A549 (cell line): ENCODE data around the gene ARHGAP20. TPM values are rescaled to one million over a fixed set of nuclear protein-coding genes. Genes with fewer than 3 reads are reported as not detected.

Experiments used
- ATAC-seq, 2 experiments: fragments of 200-7000 bp in 1 of 2; fragments of >200 bp in 1 of 2; cut with Nextera tagmentation in 1 of 2; cut with Tn5 transposase in 1 of 2; 3 replicates each; pipeline versions ENCODE4 v1.8.0 to v1.9.1; 2018 to 2020; ENCODE audit warnings: mild to moderate bottlenecking in 1 of 2, moderate library complexity in 1 of 2
- CTCF ChIA-PET: fragments of 300-600 bp; sonication (Branson Sonifier 250); formaldehyde crosslinking; extraction: SDS; loops from one replicate; lab custom pipeline; 2021; ENCODE audit warnings: antibody characterized with exemption, inconsistent platforms; lab: Yijun Ruan, JAX
- POLR2A ChIA-PET: fragments of 350-600 bp; formaldehyde crosslinking; extraction: SDS; loops from one replicate; lab custom pipeline; 2021; ENCODE audit warnings: antibody characterized with exemption, inconsistent platforms; lab: Yijun Ruan, JAX
- DNase-seq, 2 experiments: peaks; one replicate each; pipeline versions ENCODE4 v3.0.0 to v3.0.0-alpha.2; 2011 to 2016; ENCODE audit warnings: low read depth in 1 of 2, low spot score in 1 of 2
- FAIRE-seq: peaks from 2 replicates; lab custom pipeline; 2011; peaks lifted over from hg19 to GRCh38; lab: Jason Lieb, UNC
- H3K27ac ChIP-seq, 2 experiments: fragments of >200 bp; sonication (Bioruptor Twin); formaldehyde crosslinking; 3 replicates each; pipeline ENCODE4 v1.5.1; 2016 to 2017
- H3K4me1 ChIP-seq: fragments of >200 bp; sonication (Bioruptor Twin); formaldehyde crosslinking; 3 replicates; pipeline ENCODE4 v1.6.1; 2016
- H3K4me2 ChIP-seq: fragments of >200 bp; sonication (Bioruptor Twin); formaldehyde crosslinking; 3 replicates; pipeline ENCODE4 v1.6.1; 2016
- H3K4me3 ChIP-seq: fragments of >200 bp; sonication (Bioruptor Twin); formaldehyde crosslinking; 3 replicates; pipeline ENCODE4 v1.5.1; 2016
- H3K9me3 ChIP-seq: fragments of >200 bp; sonication (Bioruptor Twin); formaldehyde crosslinking; 3 replicates; pipeline ENCODE4 v1.6.1; 2016
- CTCF ChIP-seq: fragments of >200 bp; sonication (Bioruptor Twin); formaldehyde crosslinking; IDR thresholded peaks from 3 replicates; pipeline ENCODE4 v1.5.1; 2016
- EHMT2 ChIP-seq: fragments of 200-600 bp; sonication (generic); IDR thresholded peaks from 2 replicates; pipeline ENCODE4 v1.6.1; 2016; ENCODE audit warnings: antibody characterized with exemption, low read depth, mild to moderate bottlenecking, moderate library complexity
- ELK1 ChIP-seq: fragments of 150-350 bp; IDR thresholded peaks from 2 replicates; pipeline ENCODE4 v1.6.1; 2014; ENCODE audit warnings: low read depth, mild to moderate bottlenecking, low read length
- ESRRA ChIP-seq: fragments of 150-350 bp; IDR thresholded peaks from 2 replicates; pipeline ENCODE4 v1.6.1; 2014; ENCODE audit warnings: mild to moderate bottlenecking, low read length, borderline replicate concordance
- HDAC2 ChIP-seq: fragments of 200-600 bp; sonication (generic); IDR thresholded peaks from 2 replicates; pipeline ENCODE4 v1.6.1; 2016
- HMGXB4 ChIP-seq: fragments of 250-450 bp; sonication (Bioruptor Pico); IDR thresholded peaks from 2 replicates; pipeline ENCODE4 v1.5.0; 2021; ENCODE audit warnings: mild to moderate bottlenecking, moderate library complexity, borderline replicate concordance
- HOXA7 ChIP-seq: fragments of 250-450 bp; sonication (Bioruptor Pico); IDR thresholded peaks from 2 replicates; pipeline ENCODE4 v1.5.0; 2020; ENCODE audit warnings: mild to moderate bottlenecking, moderate library complexity
- KDM1A ChIP-seq: fragments of 200-600 bp; sonication (generic); IDR thresholded peaks from 2 replicates; pipeline ENCODE4 v1.6.1; 2016; ENCODE audit warnings: low read depth, mild to moderate bottlenecking
- KDM5A ChIP-seq: fragments of 200-600 bp; sonication (generic); IDR thresholded peaks from 2 replicates; pipeline ENCODE4 v1.6.1; 2016; ENCODE audit warnings: antibody characterized with exemption, mild to moderate bottlenecking
- MAFK ChIP-seq: fragments of 450-650 bp; IDR thresholded peaks from 2 replicates; pipeline ENCODE4 v1.6.1; 2014; ENCODE audit not compliant: partially characterized antibody
- PHF8 ChIP-seq: fragments of 200-600 bp; sonication (generic); IDR thresholded peaks from 2 replicates; pipeline ENCODE4 v1.6.1; 2016; ENCODE audit warnings: low read depth, mild to moderate bottlenecking, antibody characterized with exemption, moderate library complexity, borderline replicate concordance
- REST ChIP-seq: fragments of 200-600 bp; sonication (generic); IDR thresholded peaks from 2 replicates; pipeline ENCODE4 v1.6.1; 2016; ENCODE audit warnings: antibody characterized with exemption, mild to moderate bottlenecking, moderate library complexity
- RFX5 ChIP-seq: fragments of 450-650 bp; IDR thresholded peaks from 2 replicates; pipeline ENCODE4 v1.7.1; 2014; ENCODE audit warnings: antibody characterized with exemption, mild to moderate bottlenecking, moderate library complexity
- RNF2 ChIP-seq: fragments of 200-600 bp; sonication (generic); IDR thresholded peaks from 2 replicates; pipeline ENCODE4 v1.6.1; 2016; ENCODE audit warnings: low read depth, mild to moderate bottlenecking, antibody characterized with exemption, moderate library complexity, borderline replicate concordance
- SMC3 ChIP-seq: fragments of >200 bp; sonication (Bioruptor Twin); formaldehyde crosslinking; IDR thresholded peaks from 3 replicates; pipeline ENCODE4 v1.6.1; 2018; ENCODE audit warnings: inconsistent platforms
- TP53 ChIP-seq: fragments of 250-450 bp; sonication (Bioruptor Pico); IDR thresholded peaks from 2 replicates; pipeline ENCODE4 v1.5.0; 2021; ENCODE audit warnings: mild to moderate bottlenecking, moderate library complexity
- USF2 ChIP-seq: fragments of 450-650 bp; IDR thresholded peaks from 2 replicates; pipeline ENCODE4 v1.6.1; 2014; ENCODE audit warnings: antibody characterized with exemption
- ZC3H11A ChIP-seq: fragments of 450-650 bp; IDR thresholded peaks from 2 replicates; pipeline ENCODE4 v1.6.1; 2014; ENCODE audit warnings: antibody characterized with exemption, mild to moderate bottlenecking
- WGBS: methylation state at CpG from one replicate; pipeline ENCODE4 v1.1.6; 2017; ENCODE audit errors: missing lambda C conversion rate; 5-methylcytosine and 5-hydroxymethylcytosine counted together
- polyA plus RNA-seq, 4 experiments: library from polyadenylated mRNA; depleted of rRNA in 3 of 4; stranded (reverse); fragments of >200 nt; fragmentation: RNase III in 1 of 4; extraction: RNeasy Plus Mini Kit Qiagen cat#74134 plus additional on column Dnase treatment in 1 of 4; gene quantifications; 2 replicates in 3 of 4; 3 replicates in 1 of 4; pipeline ENCODE4 v1.2.3, GENCODE V29; 2011 to 2017
- TF ChIP-seq, protein P1 (sequence below): IDR thresholded peaks from 2 replicates; pipeline ENCODE4 v1.6.1; 2012

The ARHGAP20 gene
- polyA plus RNA-seq, 2 of the 4 experiments (the other 2 are of a cell fraction): 0.01 TPM; not detected in 1

GRCh38 chr11:110737593-110737992 is 25.4 kb upstream of the ARHGAP20 start:
- Histone ChIP-seq H3K9me3 (no peaks in the 10 kb centered on the region), H3K4me1 (no peaks in the 10 kb centered on the region), H3K4me2 (no peak overlapping the region), H3K27ac (no peak overlapping the region), H3K4me3 (no peak overlapping the region)
- DNase-seq: no peak
- ATAC-seq: no peak
- CTCF ChIA-PET: no interaction called here
- 0% methylated on average over 2 of the region's 2 CpGs for WGBS
- FAIRE-seq: no peak
- TF ChIP-seq KDM1A: no peak
- TF ChIP-seq HOXA7 (CRISPR knock-in tag): no peak
- TF ChIP-seq RNF2: no peak
- TF ChIP-seq KDM5A: no peak
- TF ChIP-seq ELK1: no peak
- TF ChIP-seq SMC3: no peak
- TF ChIP-seq HMGXB4 (CRISPR knock-in tag): no peak
- TF ChIP-seq, protein P1, sequence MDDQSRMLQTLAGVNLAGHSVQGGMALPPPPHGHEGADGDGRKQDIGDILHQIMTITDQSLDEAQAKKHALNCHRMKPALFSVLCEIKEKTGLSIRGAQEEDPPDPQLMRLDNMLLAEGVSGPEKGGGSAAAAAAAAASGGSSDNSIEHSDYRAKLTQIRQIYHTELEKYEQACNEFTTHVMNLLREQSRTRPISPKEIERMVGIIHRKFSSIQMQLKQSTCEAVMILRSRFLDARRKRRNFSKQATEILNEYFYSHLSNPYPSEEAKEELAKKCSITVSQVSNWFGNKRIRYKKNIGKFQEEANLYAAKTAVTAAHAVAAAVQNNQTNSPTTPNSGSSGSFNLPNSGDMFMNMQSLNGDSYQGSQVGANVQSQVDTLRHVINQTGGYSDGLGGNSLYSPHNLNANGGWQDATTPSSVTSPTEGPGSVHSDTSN: no peak
- TF ChIP-seq MAFK: no peak
- no peak for TF ChIP-seq PHF8
- TF ChIP-seq ESRRA: no peak
- no peak for TF ChIP-seq RFX5
- TF ChIP-seq TP53: no peak
- TF ChIP-seq REST: no peak
- no peak for TF ChIP-seq HDAC2
- no peak for TF ChIP-seq USF2
- TF ChIP-seq EHMT2: no peak
- no peak for TF ChIP-seq ZC3H11A
- no peak for TF ChIP-seq CTCF
- POLR2A ChIA-PET: no interaction called here
